NCI-H128 (cell line): ENCODE results near the gene BEAN1.

Source experiments
- DNase-seq: peaks from one replicate; lab custom pipeline; 2025; ENCODE audit not compliant: unreplicated experiment; lab: John Stamatoyannopoulos, UW

Gene BEAN1

DNA sequence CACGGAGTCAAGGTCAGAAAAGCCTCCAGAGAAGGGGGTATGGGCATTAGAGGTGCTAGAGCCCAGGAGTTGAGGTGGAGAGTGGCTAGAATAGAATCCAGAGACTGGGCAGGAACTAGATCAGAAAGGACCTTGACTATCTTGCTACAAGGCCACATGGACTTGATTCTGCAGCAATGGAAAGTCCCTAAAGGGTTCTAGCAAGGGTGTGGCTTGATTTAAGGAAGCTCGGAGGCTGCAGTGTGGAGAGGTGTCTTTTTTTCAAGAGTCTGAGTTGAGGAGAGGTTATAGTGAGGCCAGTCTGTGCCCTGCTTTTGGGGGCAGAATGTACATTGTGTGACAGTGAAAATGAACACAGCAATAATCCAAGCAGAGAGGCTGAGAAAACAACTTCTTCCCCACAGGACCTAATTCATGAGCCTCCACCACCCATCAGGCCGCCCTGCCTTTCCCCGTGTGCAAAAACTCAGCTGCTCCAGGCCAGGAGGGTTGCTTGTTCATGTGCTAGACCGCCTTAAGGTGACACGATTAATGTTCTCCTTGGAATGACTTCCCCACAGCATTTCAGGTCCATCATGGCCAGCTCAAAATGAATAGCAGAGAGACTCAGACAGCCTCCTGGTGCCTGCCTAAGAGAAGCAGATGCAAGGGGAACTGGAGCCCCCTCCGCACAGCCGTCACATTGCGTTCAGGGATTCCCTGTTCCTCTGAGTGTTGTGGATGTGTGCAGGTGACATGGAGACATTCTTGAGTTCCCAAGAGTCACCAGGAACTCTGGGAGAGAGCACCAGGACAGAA lies 8.7 kb upstream of the BEAN1 start:
- DNase-seq: no peak

DNA sequence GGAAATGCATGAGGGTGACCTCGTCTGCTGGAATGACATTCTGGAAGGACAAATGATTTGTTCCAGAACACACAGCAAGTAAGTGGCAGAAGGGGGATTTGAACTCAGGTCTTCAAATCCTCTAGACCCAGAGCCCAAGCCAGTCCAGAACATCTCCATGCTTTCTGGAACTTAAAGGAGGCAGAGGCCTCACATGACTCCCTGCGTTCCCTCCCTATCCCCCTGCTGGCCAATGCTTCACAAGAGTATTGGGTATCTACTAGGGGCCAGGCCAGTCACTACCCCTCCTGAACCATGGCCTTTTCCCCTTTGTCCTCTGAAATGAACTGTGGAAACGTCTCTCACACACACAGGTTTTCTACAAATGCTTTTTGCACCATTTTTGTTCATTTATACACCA lies 7.6 kb upstream of the BEAN1 start:
- DNase-seq: no peak

DNA sequence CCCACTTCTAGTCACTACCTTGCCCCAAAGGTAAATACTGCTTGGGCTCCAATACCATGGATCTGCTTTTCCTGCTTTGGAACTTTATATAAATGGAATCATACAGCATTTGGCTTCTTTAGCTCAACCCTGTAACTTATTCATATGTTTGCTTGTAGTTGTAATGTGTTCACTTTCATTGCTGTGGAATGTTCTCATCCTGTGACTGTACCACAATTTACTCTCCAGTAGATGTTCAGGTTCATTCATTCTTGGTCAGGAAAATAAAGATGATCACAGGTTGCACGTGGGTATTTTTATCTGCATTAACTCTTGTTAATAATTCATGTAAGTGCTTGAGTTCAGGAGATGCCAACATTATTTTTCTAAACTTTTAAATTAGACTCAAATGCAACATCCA lies 6.7 kb upstream of the BEAN1 start:
- no peak for DNase-seq

DNA sequence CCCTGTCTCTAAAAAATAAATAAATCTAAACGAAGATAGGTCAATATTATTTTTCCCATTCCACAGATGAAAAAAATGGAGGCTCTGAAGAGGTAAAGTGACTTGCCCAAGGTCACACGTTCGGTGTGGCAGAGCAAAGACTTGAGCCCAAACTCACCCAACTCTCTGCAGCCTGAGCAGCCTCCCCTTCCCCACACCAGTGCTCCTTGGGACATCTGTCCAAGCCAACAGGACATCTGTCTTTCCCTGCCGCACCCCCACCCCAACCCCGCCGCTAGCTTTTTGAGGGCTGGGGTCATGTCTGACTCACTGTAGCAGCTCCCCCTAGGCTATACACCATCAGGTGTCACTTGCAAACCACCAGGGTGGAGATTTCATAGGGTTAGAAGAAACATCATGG lies 5.2 kb upstream of the BEAN1 start:
- no peak for DNase-seq

DNA sequence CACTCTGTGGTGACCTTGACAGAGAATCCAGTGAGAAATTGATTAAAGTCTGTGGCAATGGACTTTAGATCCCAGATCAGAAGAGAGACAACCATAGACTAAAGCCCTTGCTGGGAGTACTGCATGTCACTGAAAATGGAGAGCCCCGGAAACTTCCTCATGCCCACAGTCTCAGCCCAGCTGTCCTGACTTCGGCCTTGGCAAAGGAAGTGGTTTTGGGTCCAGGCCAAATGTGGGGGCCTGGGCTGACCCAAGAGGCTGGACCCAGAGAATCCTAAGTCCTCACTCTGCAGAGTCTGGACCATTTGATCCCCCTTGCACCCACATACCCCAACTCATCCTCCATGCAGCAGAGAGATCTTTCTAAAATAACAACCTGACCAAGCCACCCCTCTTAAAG lies 4.7 kb upstream of the BEAN1 start:
- DNase-seq: no peak

DNA sequence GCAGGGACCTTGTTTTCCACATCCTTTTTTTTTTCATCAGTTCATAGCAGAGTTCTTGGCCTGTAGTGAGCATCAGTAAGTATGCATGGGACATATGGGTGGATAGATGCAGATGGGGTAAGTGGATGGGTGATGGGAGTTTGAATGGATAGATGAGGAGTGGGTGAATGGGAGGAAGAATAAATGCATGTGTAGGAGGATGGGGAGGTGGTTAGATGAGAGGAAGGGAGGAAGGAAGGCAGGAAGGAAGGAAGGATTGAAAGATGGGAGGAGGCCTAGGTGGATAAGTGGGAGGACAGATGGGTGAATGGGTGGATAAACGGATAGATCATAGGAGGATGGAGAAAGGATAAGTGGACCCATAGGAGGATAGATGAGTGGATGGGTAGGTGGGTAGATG lies 3.9 kb upstream of the BEAN1 start:
- DNase-seq: no peak

DNA sequence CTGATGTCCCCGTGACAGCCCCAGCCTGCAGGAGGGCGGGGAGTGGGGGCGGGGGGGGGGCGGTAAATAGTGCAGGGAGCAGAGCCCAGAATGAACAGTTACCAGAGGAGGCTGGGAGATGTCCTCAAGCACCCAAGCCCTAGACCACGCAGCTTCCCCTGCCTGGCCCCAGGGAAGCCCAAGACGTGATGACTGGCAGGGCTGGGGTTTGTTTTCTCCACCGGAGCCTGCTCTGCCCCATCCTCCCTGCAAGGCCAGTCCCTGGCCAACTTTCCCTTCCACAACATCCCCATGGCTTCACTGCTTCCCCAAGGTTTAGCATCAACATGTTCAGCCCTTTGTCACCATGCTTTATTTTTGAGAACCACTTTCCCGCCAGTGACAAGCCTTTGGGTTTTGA lies 1.4 kb upstream of the BEAN1 start:
- no peak for DNase-seq

DNA sequence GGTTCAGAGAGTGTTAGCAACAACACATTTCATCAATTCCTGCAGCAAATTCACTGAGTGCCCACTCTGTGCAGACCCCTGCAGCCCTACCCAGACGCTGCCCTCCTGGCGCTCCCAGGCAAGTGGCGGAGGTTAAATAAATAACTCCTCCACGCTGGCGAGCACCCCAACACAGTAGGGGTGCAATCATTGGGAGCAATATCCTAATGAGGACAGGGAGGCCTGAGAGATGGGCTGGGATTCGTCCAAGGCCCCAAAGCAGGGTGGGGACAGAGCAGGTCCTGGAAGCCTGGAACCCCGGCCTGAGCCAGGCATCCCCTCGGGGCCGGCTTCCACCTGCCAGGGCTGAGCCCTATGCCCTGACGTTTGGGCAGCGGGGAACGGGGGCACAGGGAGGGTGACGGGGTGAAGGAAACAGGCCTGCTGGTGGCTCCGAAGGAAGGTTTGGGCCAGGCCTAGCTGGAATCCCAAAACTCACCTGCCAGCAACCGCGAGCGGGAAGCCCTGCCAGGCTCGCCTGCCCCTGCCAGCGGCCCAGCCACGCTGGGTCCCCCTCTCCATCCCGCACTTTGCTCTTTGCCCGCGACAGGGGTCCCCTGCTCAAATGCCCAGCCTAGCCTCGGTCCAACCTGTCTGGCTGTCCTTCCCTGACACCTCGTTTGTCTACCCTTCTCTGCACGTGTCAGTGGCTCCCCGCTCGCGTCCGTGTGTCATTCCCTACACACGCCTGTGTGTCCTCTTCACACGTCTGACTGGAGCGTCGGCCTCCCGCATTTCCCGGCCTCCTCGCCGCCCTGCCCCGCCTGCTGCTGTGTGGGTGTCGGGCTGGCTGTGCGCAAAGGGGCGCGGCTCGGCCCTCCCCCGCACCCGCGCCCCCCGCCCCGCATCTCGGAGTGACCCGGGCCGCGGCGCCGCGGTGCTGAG lies 721 bp upstream of the BEAN1 start:
- DNase-seq: no peak

DNA sequence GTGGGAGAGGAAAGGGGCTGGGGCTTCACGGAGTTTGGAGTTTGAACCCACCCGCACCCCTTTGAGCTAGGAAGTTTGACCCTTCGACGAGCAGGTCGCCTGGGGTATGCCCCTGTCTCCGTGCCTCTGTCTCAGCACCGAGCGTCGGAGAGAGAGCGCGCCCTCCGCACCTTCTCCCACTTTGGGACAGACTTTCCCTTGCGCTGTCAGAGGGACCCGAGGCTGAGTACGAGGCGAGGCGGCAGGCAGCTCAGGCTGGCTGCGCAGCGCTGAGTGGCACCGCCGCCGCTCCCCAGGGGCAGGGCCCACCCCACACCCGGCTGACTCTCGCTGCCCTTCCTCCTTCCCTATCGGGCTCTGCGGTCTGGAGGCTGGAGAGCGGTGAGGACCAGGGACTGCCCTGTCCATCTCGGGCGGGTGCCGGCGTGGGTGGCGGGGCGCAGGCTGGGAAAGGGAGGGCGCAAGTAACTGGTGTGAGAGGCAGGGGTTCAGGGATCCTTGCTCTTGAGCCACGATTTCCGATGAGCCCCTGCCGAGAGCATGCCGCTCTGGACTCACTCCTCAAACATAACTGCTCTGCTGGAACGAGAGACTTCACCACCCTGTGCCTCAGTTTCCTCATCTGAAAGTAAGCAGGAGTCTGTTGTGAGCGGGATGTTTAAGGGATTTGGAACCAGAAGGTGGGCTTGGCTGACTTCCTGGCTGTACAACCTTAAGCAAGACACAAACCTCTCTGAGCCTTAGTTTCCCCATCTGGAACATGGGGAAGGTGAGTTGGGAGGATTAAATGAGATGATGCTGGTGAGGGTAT lies 981 bp downstream of the BEAN1 start:
- no peak for DNase-seq

DNA sequence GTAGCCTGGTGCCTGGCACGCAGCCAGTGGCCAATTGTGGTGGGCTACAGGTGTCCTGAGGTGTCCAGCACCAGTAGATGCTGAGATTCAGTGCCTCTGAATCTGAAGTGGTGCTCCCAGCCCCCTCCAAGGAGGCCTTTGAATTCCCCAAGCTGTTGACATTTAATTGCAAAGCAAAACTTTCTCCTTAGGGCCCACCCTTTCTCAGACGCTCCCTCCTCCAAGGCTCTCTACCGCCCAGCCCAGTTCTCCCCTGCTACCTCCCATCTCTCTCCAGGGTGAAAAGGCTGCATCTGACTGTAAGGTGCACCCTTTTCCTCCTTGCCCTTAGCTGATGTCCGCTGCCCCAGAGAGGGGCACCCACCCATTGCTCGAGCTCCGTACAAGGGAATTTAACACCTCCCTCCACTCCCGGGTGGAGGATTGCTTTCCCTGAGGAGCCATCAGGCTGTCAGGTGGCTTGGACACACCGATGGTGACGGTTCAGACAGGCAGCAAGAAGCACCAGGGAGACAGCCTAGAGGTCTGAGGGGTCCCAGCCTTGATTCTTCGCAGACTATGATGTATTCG lies 1.7 kb downstream of the BEAN1 start:
- DNase-seq: no peak

DNA sequence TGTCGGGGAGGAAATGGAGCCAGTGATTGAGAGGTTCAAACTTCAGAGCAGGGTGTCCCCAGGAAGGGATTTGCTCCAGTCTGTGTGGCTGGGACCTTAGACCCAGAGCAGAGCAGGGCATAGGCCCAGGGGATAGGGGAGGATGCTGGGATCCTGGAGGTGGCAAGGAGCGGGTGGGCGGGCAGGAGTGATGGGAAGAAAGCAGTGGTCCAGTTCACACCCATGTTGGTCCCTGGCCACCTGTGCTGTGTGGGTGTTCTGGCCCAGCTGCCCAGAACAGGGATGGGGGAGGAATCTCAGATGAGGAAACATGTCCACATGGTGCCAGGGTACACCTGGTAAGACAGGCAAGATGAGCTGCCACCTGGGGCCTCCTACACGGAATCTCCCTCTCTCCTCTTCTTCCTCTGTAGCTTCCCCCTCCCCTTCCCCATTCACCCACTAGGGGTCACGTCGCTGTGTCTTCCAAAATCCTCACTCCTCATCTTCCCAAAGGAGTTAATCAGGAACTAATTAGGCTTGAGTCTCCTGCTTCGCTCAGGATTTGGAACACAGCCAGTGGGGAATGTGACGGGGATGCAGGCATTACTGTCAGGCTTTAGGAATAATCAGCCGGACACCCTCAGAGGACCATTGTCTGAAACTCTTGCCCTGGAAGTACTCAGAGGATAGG lies 2.3 kb downstream of the BEAN1 start:
- DNase-seq: no peak

DNA sequence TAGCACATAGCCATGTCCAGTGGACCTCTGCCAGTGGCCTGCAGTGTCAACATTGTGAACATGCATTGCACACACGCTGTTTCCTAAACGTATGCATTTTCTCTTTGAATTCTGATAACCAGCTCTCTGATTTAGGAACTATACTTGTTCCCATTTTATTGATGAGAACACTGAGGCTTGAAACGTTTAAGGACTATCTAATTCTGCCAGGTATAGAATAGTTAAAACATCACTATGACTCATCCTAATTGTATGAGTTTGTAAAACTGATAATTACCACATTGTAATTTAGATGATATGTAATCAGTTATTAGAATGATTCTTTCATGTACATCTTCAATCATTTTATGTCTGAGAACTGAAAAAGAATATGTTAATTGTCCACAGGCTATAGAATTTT lies 3.1 kb downstream of the BEAN1 start:
- no peak for DNase-seq

DNA sequence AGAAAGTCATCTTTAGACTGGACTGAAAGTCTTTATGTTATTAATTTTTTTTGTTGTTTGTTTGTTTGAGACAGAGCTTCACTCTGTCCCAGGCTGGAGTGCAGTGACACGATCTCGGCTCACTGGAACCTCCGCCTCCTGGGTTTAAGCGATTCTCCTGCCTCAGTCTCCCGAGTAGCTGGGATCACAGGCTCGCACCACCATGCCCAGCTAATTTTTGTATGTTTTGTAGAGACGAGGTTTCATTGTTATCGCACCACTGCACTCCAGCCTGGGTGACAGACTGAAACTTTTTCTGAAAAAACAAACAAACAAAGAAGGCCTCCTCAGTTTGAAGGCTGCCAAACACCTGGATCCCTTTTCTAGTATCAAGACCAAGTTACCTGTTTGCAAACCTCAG lies 4.7 kb downstream of the BEAN1 start:
- no peak for DNase-seq

DNA sequence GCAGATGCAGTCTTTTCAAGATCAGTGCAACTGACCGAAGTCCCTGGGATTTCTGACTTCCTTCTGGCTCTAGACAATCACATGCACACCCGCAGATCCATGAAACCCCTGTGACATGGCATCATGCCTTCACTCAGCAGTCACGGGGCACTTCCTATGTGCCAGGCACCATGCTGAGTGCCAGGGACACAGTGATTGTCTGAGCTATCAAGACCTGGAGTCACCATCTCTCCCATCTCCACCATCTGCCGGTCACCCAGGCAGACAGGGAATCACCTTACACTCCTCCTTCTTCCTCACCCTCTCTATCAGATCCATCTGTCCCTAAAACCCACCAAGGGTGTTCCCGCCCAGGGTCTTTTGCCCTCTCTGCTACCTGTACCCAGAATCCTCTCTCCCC lies 5.3 kb downstream of the BEAN1 start:
- DNase-seq: no peak

DNA sequence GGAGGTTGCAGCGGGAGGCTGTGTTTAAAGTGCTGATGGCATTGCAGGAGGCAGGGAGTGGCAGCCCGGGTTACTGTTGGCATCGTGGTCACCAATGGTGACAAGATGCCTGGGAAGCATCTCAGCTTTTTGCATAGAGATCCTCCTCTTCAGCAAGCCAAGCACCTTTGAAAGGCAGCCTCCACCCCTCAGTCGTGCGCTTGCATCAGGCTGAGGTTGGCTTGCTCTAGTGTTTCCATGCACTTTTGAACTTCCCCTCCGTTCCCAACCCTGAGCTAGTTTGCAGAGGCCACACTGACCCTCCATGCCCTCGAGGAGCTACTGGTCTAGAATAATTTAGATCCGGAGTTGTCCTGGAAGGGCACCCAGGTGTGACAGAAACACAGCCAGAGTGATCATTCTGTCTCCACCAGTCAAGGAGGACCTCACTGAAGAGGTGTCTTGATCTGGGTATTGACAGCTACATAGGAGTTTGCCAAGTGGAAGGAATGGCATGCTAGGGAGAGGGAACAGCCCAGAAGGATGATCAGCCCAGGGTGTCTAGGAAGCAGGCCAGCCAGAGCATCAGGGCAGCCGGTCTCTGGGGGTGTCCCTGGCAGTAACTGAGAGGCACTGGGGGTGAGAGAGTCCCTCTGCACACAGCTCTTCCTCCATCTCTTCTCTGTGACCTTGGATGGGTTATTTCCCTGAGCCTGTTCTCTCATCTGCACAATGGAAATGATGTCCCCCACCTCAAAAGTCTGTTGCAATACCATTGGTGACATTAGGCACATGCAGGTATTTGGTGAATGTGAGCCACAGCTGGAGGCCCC lies 7.7 kb downstream of the BEAN1 start:
- no peak for DNase-seq

DNA sequence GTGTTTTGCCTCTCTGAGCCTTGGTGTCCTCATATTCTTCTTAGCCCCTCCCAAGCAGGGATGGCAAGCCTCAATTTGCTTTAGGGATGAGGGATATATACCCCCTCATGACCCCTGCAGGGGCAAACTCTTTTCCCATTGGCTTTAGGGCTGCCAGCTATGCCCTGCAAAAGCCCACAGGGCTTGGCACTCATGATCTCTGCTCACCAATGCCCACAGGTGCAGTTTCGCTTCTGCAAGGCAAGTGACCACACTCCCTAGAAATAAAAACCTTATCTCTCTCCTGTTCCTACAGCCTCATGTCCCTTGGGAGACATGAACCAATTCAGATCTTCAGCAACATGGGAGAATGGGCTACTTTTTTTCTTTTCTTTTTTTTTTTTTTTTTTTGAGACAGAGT lies 8.8 kb downstream of the BEAN1 start:
- DNase-seq: no peak

DNA sequence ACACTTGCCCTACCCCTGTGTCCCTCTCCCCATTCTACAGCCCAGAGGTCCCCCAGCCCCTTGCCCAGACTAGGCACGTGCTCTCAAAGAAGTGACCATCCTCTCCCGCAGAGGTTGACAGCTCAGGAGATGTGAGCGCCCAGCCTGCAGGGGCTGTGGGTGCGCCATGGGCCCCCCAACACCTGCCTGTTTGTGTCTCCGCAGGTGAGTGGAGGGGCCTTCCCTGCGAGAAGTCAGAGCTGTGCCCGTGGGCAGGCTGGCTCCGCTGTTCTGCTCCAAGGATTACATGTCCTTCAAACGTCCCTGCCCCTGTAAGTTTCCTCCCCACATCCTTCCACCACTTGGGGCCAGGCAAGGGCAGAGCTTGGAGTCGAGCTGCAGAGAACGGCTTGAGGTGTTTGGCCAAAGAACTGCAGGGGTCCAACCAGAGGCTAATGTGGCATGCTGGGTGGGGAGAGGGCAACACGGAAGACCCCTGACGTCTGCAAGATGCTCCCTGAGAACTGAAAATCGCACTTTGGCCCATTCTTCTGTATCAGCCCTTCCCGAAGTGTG lies 10.4 kb downstream of the BEAN1 start:
- no peak for DNase-seq

DNA sequence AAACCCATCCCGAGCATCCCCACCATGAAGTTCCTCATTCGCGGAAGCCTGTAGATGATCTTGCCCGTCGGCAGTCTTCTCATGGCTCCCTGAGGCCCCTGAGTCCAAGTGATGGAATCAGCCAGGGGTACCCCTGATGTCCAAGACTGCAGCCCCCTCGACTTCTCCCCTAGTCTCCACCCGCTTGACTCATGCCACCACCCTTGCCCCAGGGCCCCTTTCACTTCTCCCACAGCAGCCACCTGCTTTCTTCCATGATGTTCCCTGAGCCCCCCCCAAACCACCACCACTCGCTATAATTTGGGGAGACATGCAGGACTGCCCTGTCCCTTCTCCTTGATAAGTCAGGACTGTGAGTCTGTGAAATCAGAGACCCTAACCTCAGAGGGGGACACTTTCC lies 11.4 kb downstream of the BEAN1 start:
- no peak for DNase-seq

DNA sequence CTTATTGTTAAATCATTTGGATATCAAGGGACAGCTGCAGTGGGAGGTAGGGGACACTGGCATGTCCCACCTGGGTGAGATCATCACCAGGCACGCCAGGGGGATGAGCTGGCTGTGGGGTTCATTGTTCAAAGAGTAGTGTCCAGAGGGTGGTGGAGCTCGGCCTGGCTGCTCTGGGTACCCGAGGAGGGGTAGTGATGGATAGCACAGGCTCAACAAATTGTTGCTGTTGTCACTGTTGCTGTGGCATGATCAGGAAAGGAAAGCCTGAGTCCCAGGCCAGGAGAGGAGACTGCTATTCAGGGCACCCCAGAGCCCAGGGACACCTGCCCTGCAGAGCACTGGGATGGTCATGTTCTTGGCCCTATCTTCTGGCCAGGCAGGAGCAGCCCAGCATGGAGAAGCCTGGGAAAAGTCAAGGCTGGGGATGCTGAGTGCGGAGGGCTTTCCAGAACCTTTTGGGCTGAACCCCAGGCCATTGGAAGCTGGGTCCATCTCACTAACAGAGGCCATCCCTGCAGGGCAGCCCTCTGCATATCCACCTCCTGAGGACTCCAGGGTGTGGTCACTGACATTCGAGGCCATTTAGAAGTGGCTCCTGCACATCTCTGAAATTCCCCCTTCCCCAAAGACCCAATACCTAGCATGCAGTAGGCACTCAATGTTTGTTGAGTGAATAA lies 12.1 kb downstream of the BEAN1 start:
- DNase-seq: no peak
